ENCODE measurements around the gene OGDHL.
"Not testable (repeated sequence)": the region's sequence is repeated elsewhere in the genome, so short reads cannot be mapped to it uniquely, and the experiment has no call there.

The OGDHL gene

DNA sequence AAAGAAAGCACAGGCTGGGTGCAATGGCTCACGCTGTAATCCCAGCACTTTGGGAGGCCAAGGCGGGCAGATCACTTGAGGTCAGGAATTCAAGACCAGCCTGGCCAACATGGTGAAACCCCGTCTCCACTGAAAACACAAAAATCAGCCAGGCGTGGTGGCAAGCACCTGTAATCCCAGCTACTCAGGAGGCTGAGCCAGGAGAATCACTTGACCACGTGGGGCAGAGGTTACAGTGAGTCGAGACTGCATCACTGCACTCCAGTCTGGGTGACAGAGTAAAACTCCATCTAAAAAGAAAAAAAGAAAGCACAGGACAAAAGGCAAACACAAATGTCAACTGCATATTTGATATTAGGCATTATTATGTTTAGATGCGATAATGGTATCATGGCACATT, 7.2 kb downstream of the OGDHL start:
- DNase-seq: not testable (repeated sequence)

DNA sequence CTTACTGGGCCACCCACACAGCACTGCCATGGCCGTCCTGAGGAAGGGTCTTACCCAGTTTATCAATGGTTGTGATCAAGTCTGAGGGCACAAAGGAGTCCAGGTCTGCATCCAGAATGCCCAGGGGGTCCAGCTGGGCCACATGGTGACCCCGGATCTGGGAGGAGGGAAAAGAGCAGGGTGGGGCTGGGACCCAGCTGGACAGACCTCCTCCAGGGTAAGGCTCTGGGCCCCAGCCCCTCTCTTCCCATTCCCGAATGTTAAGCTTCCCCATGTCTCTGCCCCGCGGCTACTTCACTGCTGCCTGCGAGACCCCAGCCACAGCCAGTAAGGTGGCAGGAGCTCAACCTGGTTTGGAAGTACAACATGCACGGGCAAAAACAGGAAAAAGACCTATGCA, 9.5 kb downstream of the OGDHL start:
- no peak for DNase-seq

DNA sequence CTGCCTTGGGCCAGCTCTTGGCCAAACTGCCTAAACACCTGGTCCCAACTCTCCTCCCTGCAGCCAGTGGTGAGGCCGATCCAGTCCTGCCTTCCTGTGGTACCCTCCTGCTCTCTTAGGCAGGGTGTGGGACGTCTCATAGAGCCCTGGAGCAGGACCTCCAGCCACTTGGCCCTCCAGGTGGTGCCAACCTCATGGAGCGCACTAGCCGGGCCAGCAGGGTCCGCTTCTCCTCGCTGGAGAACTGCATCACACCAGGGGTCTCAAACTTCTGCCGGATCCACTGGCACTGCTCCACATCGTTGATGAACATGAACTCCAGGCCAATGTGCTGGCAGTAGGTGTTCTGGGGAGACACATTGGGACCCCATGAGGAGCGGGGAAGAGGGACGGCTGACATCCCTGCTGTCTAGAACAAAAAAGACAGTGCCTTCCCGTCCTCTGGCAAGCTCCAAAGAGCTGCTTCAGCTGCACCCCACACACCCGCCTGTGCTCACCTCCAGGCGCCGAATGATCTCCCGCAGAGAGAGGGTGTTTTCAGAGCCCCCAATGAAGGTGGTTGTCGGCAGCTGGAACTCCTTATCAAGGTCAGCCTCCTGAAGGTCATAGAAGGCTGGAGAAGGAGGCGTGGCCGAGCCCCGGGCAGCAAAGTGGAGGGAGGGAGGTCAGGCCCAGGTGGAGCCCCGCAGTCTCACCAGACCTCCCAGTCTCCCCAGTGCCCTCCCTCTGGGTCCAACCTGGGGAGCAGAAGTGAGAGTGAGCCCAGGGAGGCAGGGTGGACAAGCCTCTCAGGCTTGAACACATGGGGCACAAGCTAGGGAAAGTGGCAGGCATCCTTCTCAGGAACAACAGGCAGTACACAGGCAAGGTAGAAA, 10.2 kb downstream of the OGDHL start:
- DNase-seq: no peak

DNA sequence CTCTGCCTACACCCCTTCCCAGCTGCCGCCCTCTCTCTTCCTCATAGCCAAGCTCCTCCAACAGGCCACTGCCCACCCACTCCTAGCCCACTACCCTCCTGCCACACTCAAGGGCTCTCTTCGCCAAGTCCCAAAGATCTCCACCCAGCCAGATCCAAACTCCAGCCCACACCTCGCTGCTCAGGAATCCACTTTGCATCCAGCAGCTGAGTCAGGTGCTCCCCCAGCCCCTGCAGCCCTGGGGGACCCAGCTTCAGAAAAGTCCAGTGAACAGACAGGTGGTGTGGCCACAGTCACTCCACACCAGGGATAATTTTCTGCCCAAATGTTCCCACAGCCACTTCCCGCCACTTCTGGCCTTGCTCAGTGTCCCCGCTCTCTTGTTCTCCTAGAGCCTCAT, 10.9 kb downstream of the OGDHL start:
- no peak for DNase-seq

DNA sequence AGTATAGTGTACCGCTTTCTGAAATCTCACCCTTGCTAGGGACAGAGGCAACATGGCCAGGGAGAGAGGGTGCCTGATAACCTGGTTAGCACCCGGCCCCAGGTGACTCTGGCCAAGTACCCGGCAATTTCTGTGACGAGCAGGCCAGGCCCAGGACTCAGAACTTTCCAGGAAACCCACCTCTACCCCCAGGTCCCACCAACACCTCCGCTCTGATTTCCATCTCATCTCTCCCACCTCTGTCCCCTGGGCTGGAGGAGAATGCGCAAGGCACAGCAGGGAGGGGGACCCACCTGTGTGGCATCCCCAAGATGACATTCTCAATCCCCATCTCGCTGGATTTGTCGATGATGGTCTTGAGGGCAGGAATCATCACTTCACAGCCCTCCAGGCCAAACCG, 11.6 kb downstream of the OGDHL start:
- no peak for DNase-seq

DNA sequence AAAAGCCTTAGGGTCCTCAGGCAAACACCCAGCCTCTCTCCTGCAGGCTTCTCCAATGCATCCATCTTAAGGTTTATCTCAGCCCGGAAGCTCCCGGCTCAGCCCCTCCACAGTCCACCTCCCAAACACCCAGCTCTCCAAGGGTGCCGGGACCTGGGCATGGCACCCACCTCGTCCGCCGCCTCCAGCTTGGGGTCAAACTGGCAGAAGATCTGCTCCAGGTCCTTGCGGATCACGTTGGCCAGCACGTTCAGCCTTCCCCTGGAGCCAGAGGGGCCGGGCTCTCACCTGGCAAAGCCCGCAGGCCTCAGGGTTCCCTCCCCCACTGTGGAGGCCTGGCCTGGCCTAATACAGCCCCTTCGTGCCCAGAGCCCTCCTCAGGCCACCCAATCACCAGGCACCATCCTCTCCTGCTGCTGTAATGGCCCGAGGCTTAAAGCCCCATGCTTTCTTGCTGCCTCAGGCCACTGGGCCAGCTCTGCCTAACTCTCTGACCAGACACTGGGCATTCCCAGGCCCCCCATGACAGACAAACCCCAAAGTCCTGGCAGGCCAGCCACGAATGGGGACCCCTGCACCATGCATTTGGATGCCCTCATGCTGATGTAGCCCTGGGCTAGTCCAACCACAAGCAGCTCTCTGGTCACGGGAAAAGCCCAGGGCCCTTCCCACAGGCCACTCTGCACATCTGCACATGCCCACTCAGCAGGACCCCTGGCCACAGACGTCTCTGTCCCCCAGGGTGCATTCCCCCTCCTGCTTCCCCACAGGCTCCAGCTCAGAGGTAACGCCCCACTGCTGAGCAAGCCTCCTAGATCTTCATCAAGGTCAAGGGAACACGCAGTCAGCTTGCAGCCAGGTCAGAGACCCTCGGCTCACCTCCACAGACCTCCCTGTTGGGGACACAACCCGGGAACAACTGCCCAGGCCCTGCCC, 12.3 kb downstream of the OGDHL start:
- no peak for DNase-seq

DNA sequence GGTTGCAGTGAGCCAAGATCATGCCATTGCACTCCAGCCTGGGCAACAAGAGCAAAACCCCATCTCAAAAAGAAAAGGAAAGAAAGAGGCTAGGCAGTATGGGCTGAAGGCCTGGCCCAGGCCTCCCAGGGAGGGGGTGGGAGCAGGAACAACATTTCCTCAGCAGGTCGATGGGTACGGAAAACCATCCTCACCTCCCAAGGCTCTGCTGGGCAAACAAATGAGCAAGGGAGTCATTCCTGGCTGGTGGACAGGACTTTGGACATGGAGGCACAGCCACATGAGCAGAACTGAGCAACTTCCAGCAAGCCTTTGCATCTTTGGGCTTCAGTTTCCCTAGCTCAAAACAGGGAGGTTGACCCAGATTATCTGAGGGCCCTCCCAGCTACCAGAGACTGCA, 13.0 kb downstream of the OGDHL start:
- DNase-seq: no peak

DNA sequence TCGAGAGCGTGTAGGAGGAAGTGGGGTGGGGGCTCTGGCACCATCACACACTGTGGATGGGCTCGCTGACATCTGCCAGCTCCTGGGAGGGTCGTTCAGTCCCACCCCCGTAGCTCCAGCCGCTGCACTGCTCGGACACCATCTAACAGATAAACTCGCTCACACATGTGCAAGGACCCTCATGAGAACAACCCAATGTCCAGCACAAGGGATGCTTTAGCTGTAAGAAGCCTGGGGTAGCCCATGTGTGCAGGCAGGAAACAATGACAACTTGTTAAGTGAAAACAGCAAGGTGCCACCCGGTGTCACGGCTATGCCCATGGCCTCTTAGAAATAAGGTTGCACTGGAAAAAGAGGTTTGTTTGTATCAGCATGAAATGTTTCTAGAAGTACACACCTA, 14.1 kb downstream of the OGDHL start:
- DNase-seq: no peak

DNA sequence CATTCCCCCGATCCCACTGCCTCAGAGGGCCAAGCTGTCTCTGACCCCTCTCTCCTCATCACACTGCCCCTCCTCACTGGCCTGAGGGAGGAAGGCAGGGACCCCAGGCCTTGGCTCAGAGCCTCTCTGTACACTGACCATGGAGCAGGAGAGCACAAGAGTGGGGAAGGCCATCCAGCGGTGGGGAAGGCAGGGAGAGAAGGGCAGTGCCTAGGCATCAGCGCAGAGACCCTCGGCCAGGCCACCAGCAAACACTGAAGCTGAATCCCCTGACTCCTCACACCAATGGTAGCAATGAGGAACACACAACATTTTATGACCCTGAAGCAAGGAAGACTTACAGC, 14.8 kb downstream of the OGDHL start:
- DNase-seq: no peak

DNA sequence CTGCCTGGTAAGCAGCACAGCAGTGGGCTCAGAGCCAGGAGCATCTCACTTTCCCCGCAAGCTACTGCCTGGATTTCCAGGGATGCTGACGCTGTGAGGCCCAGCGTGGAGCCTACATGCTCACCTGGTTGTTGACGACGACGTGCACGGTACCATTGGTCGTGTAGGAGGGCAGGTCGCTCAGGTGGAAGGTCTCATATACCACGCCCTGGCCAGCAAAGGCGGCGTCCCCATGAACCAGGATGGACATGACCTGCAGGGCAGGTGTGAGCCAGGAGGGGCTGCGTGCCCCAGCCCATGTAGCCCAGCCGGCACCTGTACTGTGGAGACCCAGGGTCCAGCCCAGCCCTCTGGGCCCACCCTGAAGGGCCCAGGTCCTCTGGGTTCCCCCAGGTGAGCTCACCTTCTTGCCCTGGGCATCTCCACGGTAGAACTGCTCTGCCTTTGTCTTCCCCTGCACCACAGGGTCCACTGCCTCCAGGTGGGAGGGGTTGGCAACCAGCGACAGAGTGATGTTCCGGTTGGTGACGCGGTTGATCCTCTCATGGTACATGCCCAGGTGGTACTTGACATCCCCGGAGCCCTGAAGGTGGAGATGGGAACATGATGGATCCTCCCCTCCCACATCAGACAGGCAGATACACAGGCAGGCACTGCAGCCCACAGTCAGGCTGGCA, 15.4 kb downstream of the OGDHL start:
- DNase-seq: no peak

DNA sequence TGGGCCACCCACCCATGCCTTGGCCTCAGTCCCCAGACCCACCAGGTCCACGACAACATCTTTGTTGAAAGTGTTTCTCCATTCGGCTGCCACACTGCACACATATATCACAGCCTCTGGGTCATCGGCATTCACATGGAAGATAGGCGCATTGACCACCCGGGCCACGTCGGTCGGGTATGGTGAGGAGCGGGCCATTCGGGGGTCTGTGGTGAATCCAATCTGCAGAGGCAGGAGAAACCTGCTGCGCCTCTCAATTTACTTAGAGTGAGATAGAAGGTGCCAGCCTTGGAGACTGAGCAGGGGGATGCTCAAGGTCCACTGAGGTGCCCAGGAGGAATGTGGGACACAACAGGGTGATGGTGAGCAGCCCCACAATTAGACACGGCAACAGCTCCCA, 16.4 kb downstream of the OGDHL start:
- DNase-seq: no peak

DNA sequence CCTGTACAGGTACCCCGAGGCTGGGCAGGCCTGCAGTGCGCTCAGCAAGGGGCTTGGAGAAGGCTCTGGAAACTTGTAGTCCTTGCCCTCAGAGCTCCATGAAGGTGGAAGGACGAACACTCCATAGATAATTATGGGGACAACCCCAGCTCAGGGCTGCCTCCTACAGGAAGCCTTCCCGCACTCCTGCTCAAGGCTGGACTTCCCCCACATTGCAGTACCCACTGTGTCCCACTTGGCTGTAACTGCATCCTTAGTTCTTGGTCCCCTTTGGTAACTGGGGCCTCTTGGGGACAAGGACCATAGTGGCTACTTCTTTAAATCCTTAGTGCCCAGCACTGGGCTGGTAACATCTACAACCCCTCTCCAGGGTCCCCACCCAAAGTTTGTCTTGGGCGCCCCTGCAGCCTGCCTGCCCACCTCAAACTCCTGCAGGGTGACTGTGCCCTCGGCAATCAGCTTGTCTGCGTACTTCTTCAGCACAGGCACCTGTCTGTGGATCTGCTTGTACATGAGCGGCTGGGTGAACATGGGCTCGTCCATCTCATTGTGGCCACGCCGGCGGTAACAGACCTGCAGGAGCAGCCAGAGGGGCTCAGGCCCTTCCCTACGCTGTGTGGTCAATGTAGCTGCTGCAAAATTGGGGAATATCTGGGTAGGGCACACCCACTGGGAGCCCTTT, 17.1 kb downstream of the OGDHL start:
- DNase-seq: no peak

DNA sequence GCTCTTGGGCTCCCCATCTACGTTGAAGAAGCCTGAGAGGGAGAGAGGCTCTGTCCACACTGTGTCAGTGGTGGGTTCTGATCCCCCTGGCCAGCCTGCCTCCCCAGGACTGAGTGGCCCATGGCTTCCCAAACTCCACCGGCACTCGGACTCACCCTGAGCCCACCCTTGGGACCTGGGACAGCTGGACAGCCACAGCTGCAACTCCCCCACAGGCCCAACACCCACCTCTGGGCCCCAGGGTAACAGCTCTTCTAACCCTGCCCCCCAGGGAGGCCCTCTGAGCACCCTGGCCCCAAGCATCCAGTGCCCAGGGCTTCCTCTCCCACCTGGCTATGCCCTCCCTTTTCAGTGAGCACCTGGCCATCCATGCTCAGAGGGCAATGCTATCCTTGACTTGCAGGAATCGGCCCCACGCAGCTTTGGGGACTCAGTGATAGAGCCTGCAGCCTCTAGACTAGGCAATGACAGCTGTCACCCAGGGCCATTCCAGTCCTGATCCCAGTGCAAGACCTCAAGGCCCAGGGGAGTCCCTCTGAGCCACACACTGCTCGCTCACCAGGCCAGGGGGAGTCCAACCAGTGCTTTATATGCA, 17.9 kb downstream of the OGDHL start:
- no peak for DNase-seq

DNA sequence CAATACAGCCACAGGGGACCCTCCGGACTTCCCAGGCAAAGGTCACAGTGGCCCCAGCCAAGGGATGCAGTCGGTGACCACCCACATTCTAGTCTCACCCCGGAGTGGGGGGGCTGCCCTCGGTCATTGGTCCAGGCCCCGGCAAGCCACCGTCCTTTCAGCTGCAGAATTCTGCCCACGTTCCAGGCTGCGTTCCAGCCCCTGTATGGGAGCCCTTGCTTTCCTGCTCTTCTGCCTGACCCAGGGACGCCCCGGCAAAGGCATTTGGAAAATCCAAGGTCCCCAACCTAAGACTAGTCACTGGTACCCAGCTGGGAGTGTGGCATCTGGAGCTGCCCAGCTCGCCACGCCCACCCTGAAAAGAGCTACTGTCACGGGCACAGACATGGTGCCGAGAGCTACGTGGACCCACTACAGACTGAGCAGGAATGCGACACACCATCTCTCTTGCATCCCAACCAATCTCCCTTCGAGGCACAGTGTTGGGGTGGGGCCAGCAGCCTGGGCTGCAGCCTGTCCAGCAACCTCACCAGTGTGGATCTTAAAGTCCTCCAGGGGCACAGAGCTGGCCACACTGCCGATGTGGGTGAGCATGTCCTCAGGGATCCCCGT, 18.6 kb downstream of the OGDHL start:
- DNase-seq: no peak

DNA sequence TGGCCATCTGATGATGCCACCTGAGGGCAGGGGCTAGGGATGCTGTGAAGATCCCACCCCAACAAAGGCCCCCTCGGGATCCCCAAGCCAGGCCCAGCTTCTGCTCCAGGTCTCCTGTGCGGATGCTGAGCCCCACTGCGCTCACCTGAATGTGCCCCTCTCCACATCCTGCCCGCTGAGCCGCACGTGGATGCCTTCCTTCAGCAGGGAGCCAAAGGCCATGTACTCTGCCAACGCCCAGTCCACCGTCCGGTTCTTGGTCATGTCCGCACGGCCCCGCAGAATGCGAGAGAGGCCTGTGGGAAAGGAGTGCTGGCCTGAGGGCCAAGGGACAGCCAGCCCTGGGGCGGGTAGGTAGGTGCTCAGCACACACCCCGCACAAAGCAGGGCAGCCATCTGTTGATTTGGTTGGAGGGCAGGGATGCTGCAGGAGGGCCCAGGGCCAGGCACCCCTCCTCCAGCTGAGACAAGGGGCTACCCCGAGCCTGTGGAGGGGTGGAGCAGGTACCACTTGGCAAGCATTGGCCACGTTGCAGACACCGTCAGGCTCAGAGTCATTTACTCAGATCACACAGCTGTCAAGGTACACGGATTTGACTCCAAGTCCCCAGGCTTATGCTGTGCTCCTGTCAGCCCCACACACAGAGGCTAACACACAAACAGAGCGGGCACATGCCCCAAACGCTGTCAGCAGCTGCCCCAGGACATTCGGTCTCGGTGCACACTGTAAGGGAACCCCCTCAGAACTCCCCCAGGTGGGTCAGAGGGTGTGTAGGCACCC, 19.2 kb downstream of the OGDHL start:
- no peak for DNase-seq

DNA sequence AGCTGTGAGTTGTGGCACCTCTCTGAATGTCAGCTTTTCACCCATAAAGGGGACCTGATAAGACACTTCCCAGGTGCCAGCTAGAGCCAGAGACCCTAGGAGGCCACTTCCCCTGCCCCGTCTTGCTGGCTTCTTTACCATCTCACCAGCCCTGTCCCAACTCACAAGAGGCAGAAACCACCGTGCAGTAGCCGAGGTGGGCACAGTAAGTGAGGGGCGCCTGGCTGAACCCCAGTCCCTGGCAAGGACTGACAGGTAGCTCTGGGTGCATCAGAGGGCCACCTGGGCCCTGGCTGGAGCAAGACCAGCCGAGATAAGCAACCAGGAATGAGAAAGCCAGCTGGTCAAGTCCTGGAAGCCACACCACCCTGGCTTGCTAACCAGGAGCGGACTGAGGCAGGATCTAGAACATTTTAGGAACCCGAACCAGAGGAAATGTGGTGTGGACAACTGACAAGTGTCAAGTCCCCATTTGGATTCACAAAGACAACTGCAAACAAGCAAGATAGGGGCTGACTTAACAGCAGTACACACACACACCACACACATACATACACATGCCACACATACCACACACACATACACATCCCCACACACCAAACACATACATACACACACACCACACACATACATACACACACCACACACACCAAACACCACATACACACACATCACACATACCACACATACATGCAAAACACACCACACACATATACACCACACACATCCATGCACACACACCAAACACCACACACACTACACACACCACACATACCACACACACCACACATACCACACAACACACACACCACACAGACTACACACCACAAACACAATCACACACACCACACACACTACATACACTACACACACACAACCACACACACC, 20.8 kb downstream of the OGDHL start:
- DNase-seq: no peak

DNA sequence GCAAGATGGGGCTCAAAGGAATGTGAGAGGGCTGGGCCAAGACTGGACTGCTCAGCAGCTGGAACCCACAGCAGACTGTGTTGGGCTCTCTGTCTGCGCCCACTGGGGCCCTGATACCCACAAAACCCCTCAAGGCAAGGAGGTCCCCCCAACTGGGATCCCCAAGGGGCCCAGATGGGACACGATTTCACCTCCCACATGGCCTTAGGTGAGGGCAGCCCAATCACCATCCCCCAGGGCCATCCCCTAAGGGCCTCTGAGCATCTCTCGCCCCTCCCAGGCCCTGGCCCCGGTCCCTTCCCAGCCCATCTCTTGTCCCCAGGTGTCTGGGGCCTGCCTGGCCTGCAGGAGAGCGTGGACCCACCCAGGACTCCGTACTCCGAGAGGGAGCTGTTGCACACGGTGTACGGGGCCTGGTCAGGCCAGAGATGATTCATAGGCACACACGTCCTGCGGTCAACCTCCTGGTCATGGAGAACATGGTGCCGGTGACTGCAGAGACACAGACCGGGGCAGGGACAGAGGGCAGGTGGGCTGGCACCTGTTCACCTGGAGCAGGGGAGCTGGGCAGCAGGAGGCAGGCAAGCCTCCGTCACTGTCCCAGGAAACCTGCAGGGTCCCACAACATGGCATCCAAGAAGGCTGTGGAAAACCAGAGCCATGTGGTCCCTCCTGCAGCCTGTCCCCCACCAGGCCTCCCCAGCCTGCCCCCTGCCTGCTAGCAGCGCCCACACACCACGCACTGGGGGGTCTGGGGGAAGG, 21.6 kb downstream of the OGDHL start:
- DNase-seq: no peak

DNA sequence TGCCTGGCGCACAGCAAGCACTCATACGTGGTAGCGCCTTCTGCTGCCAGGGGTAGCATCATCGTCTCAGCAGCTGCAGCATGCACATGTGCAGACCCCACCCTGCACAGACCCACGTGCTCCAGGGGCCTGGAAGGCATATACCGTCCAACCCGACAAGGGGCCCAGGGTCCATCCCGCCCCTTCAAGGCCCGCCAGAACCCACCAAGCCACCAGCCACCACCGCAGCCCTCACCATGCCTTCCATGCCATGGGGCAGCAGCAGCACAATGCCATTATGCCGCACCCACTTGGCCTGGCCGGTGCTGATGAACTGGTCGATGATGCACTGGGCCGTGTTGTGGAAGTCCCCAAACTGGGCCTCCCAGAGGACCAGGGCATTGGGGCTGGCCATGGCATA, 22.7 kb downstream of the OGDHL start:
- DNase-seq: no peak

DNA sequence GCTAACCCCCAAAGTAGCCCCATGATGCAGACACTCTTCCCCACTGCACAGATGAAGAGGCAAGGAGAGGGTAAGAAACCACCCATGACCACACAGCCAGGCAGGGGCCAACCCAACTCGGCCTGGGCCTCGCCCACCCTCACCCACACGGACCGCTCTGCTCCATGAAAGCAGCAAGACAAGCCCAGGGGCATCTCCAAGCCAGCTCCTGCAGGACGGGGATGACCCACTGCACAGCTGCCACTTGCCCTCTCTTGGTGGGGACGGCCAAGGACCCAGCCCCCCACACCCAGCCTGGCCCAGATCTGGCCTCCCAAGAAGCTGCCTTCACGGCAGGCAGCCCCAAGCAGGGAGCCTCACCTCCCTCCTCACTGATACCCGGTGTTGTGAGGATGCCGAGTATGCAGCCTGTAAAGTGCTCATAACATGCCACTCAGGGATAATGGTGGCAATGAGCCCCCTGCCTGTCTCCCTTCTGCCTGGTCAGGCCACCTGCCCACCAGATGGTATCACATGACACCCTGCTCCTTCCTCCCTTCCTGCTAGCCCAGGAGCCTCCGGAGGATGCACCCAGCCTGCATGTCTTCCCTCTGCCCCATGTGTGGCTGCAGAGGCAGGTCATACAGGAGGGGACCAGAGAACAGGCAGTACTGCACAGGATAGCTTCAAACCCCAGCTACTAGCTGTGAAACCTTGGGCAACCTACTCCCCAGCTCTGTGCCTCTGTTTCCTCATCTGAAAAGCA, 23.3 kb downstream of the OGDHL start:
- no peak for DNase-seq
